Renal cortex interstitium (tissue), 11 donors: Measurements from ENCODE around the gene PABPC1L. TPM values are rescaled to one million over a fixed set of nuclear protein-coding genes. Genes with fewer than 3 reads are reported as not detected.

ENCODE experiments used
- DNase-seq, 11 donors: peaks; one replicate each; pipeline ENCODE4 v3.0.0-alpha.2; 2013; ENCODE audit warnings: low read depth in 9 of 11, low spot score in 4 of 11; ENCODE audit errors: extremely low read depth in 1 of 11
- polyA plus RNA-seq, 3 donors: library from polyadenylated mRNA; unstranded; fragments of 120-200 nt; gene quantifications; one replicate each; pipeline ENCODE4 v1.2.1, GENCODE V29; 2013; ENCODE audit not compliant: insufficient read length in 3 of 3

PABPC1L gene
- polyA plus RNA-seq, 3 donors: 59.6 to 104 (median 62.8) TPM

DNA sequence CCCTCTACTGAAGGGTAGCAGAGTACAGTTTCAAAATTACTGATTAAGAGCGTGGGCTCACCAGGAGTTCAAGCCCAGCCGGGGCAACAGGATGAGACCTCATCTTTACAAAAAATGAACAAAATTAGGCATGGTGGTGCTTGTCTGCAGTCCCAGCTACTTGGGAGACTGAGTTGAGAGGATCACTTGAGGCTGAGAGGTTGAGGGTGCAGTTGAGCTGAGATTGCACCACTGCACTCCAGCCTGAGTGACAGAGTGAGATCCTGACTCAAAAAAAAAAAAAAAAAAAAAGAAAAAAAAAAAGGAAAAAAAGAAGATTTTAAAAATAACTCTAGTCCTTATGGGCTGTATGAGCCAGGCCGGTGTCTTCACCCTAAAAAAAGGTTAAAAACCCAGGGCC lies 18.7 kb downstream of the PABPC1L start:
- no peak for DNase-seq

DNA sequence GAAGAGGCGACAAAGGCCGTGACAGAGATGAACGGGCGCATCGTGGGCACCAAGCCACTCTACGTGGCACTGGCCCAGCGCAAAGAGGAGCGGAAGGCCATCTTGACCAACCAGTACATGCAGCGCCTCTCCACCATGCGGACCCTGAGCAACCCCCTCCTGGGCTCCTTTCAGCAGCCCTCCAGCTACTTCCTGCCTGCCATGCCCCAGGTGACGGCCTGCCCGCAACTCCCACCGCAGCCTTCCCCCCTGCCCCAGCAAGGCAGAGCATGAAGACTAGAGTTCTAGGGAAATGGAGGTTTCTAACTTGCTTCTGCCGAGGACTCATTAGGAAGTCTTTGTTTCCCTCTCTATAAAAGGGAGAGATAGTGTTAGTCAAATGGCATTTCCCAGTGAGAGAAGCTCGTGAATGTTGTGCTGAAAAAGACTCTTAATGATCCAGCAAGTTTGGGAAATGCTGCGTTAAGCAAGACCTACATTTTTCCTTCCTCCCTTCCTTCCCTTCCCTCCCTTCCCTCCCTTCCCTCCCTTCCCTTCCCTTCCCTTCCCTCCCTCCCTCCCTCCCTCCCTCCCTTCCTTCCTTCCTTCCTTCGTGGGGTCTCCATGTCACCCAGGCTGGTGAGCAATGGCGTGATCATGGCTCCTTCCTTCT lies 20.8 kb downstream of the PABPC1L start:
- DNase-seq: no peak

GRCh38 chr20:44931911-44932310 lies 22.1 kb downstream of the PABPC1L start:
- DNase-seq: no peak

- DNase-seq: no peak
These were observed 23.1 kb downstream of the PABPC1L start for GRCh38 chr20:44932916-44933315.

GRCh38 chr20:44936510-44936909 lies 26.6 kb downstream of the PABPC1L start:
- DNase-seq: no peak

GRCh38 chr20:44938637-44939036 lies 28.8 kb downstream of the PABPC1L start:
- DNase-seq: no peak

- no peak for DNase-seq
These were observed 31.3 kb downstream of the PABPC1L start for GRCh38 chr20:44941120-44941691.

DNA sequence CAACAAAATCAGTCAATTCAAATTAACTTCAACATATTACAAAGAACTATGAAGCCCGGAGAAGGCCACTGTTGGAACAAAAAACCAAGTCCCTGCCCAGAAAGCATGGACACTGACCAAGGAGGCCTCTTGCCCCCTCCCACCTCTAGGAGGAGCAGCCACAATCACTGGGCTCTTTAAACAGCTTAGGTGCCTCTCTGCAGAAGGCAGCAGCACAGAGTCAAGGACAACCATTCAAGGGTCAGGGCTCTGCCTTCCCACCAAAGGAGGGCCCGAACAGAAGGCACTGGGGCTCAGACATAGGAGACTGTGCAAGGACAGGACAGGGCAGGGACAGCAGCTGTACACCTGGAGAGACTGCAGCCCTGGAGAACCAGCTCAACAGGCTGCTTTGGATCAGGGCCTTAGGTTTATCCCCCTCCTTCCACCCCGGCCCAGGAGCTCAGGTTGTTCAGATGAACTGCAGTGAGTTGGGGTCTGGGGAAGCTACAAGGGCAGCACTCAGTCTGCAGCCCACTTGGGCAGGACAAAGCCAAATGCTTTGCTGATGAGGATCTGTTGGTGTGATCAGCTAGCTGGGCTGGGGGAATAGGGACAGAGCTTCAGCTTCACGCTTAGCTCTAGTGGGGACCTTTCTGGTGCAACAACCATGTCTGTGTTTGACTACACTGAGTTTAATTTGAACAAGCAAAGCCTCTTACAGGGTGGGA lies 32.6 kb downstream of the PABPC1L start:
- no peak for DNase-seq

DNA sequence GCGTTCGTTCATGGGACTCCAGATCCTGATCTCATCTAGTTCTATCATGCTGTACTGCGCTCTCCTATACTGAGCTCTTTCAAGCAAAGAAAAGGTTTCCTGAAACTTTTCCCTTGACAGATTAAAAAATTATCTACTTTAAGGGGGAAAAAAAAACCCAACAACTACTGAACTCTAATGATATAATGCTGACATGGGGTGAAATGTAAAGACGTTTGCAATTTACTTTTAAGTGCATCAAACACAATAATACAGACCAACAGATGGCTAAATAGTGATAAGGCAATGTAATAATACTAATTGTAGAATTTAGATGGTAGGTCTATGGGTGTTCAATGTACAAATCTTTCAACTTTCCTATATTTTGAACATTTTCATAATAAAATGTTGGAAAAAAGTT lies 34.0 kb downstream of the PABPC1L start:
- DNase-seq: no peak

DNA sequence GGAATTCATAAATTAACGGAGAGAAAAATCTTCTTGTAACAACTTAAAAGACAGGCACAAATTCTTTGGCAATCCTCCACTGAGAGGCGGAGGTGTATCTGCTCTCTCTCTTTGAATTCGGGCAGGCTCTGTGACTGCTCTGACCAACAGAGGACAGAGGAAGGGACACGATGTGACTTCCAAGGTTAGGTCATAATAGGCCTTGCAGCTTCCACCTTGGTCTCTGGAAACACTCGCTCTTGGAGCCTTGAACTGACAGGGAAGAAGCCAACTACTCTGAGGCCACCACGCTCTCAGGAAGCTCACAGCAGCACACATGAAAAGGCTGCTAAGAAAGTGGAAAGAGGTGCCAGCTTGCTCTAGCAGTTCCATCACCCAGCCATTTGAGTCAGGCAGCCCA lies 35.4 kb downstream of the PABPC1L start:
- no peak for DNase-seq

GRCh38 chr20:44946271-44946852 lies 36.5 kb downstream of the PABPC1L start:
- DNase-seq: no peak

DNA sequence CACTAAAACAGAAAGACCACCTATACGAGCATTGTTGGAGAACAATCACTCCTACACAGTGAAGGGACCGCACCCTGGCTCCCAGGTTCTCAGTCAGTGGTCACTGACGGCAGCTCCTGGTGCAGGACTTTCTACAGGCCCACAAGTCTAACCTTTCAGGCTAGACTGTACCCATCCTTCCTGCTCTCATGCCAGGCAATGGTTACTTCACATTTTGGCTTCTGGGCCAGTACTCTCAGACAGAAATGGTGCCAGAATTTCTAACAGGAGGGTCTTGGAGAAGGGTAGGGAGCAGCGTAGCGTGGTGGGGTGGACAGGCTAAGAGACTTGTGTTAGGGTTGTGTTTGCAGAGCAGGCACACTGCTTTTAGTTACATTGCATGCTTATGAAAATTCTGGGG lies 38.2 kb downstream of the PABPC1L start:
- DNase-seq: no peak

GRCh38 chr20:44948513-44948912 lies 38.7 kb downstream of the PABPC1L start:
- no peak for DNase-seq

DNA sequence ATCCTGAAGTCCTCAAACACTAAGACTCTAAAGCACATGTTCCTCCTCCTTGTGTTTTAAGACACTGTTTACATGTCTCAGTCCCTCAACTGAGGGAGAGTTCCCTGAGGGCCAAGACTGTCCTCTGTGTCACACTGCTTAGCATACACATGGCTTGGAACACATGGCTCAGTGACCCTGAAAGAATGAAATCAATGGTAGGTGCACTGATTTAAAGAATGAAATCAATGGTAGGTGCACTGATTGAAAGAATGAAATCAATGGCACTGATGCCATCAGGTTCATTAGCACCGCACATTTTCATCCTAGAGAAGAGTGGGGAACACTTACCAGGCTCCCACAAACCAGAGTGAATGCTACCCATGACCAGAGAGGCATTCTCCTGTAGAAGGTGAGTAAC lies 40.5 kb downstream of the PABPC1L start:
- no peak for DNase-seq

DNA sequence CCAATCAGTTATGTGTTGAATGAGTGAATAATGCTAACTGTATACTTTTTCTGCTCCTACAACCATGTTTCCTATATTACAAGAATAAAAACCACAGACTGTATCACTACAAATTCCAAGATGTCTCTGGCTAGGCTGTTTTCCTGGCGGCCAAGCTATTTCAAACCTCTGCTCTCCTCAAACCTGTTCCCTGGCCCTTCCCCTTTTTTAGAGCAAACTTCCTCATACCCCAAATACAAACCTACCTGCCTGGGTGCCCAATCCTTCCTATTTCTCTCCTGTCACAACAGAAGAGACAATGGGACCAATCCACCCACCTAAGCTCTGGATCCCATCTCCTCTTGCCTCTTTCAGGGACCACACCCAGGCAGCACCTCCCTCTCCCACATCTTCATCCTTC lies 42.9 kb downstream of the PABPC1L start:
- DNase-seq: no peak

DNA sequence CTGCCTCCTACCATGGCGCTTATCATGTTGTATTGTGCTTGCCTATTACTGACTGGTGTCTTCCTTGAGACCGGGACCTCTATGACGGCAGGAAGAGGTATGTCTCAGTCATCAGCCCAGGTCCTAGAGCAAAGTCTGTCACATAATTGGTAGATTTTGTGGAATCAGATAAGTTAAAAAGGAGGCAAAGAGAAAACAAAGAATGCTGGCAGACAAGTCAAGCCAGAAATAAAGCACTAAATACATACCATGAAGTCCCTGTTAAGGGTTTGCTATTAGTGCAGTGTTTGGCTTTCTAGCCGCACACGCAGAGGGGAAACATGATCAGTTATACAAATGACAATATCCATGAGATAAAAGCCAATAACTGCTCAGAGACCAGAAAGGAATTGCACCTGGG lies 44.4 kb downstream of the PABPC1L start:
- no peak for DNase-seq

DNA sequence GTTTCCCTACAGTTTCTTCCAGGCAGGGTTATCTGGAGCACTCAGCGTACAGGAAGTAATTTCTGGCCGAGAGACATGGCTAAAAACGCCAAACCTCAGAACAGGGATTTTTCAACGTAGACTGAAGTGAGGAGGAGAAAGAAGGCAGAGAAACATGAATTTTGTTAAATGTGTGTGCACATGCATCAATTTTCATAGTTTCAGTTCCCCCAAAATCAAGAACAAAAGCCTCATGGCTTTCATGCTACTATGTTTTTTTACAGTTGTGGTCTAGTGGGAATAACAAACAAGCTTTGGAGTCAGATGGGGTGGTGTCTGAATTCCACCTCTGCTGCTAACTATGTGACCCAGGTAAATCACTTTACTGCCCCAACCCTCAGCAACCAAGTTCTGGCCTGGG lies 45.4 kb downstream of the PABPC1L start:
- no peak for DNase-seq

DNA sequence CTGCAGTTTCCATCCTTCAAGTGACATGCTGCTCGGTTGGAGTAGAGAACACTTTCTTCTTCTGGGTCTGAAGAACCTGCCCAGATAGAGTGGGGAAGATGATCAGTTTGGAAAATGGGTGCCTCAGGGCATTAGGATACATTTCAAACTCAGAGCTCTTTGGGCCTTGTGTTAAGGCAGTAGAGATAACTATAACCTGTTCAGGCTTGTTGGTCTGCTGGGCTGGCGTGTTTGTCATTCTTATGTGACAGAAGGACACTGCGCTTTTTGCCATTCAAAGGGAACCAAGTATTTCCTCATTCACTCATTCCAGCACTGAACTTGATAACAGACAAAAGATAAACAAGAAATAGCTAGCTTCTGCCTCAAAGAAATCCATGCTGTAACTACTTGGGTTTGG lies 46.5 kb downstream of the PABPC1L start:
- DNase-seq: no peak

GRCh38 chr20:44958276-44958675 lies 48.4 kb downstream of the PABPC1L start:
- no peak for DNase-seq

- peak in 1 of 11 donors; percentile 8 for DNase-seq
These were observed 49.3 kb downstream of the PABPC1L start for GRCh38 chr20:44959082-44959637.
